Duodenal mucosa (tissue), 2 donors: Measurements from ENCODE around the gene THBD.

Experiments used
- H3K27ac ChIP-seq: one replicate; pipeline ENCODE4 v1.7.0; 2013; ENCODE audit warnings: low read depth, low read length
- H3K27me3 ChIP-seq, 2 donors: one replicate each; pipeline ENCODE4 v1.7.0; 2013; ENCODE audit warnings: low read length in 2 of 2, control low read depth in 1 of 2; ENCODE audit not compliant: insufficient read depth in 2 of 2, control insufficient read depth in 1 of 2
- H3K36me3 ChIP-seq, 2 donors: one replicate each; pipeline ENCODE4 v1.7.0; 2013; ENCODE audit warnings: low read length in 2 of 2, control low read depth in 1 of 2; ENCODE audit not compliant: insufficient read depth in 2 of 2, control insufficient read depth in 1 of 2
- H3K4me1 ChIP-seq, 2 donors: one replicate each; pipeline ENCODE4 v1.7.0; 2013; ENCODE audit warnings: low read length in 2 of 2, control low read depth in 1 of 2; ENCODE audit not compliant: insufficient read depth in 2 of 2, control insufficient read depth in 1 of 2
- H3K4me3 ChIP-seq, 2 donors: one replicate each; pipeline ENCODE4 v1.7.0; 2013; ENCODE audit warnings: low read length in 2 of 2, low read depth in 1 of 2
- H3K9ac ChIP-seq, 2 donors: one replicate each; pipeline ENCODE4 v1.7.0; 2013; ENCODE audit warnings: low read length in 2 of 2, low read depth in 1 of 2
- H3K9me3 ChIP-seq, 2 donors: one replicate each; pipeline ENCODE4 v1.7.0; 2013; ENCODE audit warnings: low read length in 2 of 2, control low read depth in 1 of 2; ENCODE audit not compliant: control insufficient read depth in 1 of 2

The THBD gene

GRCh38 chr20:23017516-23017915, 32.0 kb downstream of the THBD start:
- H3K9ac ChIP-seq: no peak overlapping the region
- no peaks in the 10 kb centered on the region for H3K36me3 ChIP-seq

GRCh38 chr20:23013429-23013828, 36.0 kb downstream of the THBD start:
- Histone ChIP-seq H3K27me3 (no peaks in the 10 kb centered on the region), H3K9ac (no peak overlapping the region), H3K27ac (no peak overlapping the region), H3K4me3 (no peak overlapping the region), H3K4me1 (no peaks in the 10 kb centered on the region), H3K9me3 (no peaks in the 10 kb centered on the region), H3K36me3 (no peaks in the 10 kb centered on the region)

More at GRCh38 chr20:23017516-23017915, 32.0 kb downstream of the THBD start:
- Histone ChIP-seq H3K27me3 (no peaks in the 10 kb centered on the region), H3K9me3 (no peaks in the 10 kb centered on the region), H3K4me1 (no peaks in the 10 kb centered on the region), H3K4me3 (no peak overlapping the region), H3K27ac (no peak overlapping the region)

- no peaks in the 10 kb centered on the region for H3K36me3 ChIP-seq
- H3K4me1 ChIP-seq: no peaks in the 10 kb centered on the region
- H3K27me3 ChIP-seq: no peaks in the 10 kb centered on the region
- no peak overlapping the region for H3K27ac ChIP-seq
- H3K4me3 ChIP-seq: no peak overlapping the region
- no peak overlapping the region for H3K9ac ChIP-seq
- no peaks in the 10 kb centered on the region for H3K9me3 ChIP-seq
These were observed 38.3 kb downstream of the THBD start for GRCh38 chr20:23011008-23011721.

GRCh38 chr20:23010096-23010495, 39.4 kb downstream of the THBD start:
- Histone ChIP-seq H3K27me3 (no peaks in the 10 kb centered on the region), H3K36me3 (no peaks in the 10 kb centered on the region), H3K9ac (no peak overlapping the region)

GRCh38 chr20:23009636-23010035, 39.8 kb downstream of the THBD start:
- H3K4me1 ChIP-seq: no peaks in the 10 kb centered on the region
- H3K9me3 ChIP-seq: no peaks in the 10 kb centered on the region
- H3K9ac ChIP-seq: no peak overlapping the region
- H3K27me3 ChIP-seq: no peaks in the 10 kb centered on the region
- no peak overlapping the region for H3K27ac ChIP-seq
- no peak overlapping the region for H3K4me3 ChIP-seq
- no peaks in the 10 kb centered on the region for H3K36me3 ChIP-seq

More at GRCh38 chr20:23010096-23010495, 39.4 kb downstream of the THBD start:
- H3K27ac ChIP-seq: no peak overlapping the region
- H3K4me3 ChIP-seq: no peak overlapping the region
- no peaks in the 10 kb centered on the region for H3K4me1 ChIP-seq
- H3K9me3 ChIP-seq: no peaks in the 10 kb centered on the region

DNA sequence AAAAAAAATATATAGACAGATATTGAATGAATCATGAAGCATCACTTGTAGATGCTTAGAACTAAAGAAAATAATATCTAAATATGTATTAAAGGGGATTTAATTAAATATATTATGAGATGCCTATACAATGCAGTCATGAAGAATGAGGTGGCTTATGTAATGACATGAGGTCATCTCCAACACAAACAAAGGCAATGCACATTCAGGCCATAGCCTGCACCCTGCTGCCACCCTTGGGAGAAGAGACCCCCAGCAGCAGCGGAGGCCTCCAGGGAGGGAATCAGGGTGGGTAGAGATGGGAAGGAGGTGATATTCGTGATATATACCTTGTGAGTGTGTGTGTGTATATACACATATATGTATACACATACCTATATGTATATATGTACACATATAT, 40.8 kb downstream of the THBD start:
- Histone ChIP-seq H3K36me3 (no peaks in the 10 kb centered on the region), H3K4me3 (no peak overlapping the region), H3K9ac (no peak overlapping the region), H3K4me1 (no peaks in the 10 kb centered on the region), H3K9me3 (no peaks in the 10 kb centered on the region), H3K27me3 (no peaks in the 10 kb centered on the region), H3K27ac (no peak overlapping the region)

DNA sequence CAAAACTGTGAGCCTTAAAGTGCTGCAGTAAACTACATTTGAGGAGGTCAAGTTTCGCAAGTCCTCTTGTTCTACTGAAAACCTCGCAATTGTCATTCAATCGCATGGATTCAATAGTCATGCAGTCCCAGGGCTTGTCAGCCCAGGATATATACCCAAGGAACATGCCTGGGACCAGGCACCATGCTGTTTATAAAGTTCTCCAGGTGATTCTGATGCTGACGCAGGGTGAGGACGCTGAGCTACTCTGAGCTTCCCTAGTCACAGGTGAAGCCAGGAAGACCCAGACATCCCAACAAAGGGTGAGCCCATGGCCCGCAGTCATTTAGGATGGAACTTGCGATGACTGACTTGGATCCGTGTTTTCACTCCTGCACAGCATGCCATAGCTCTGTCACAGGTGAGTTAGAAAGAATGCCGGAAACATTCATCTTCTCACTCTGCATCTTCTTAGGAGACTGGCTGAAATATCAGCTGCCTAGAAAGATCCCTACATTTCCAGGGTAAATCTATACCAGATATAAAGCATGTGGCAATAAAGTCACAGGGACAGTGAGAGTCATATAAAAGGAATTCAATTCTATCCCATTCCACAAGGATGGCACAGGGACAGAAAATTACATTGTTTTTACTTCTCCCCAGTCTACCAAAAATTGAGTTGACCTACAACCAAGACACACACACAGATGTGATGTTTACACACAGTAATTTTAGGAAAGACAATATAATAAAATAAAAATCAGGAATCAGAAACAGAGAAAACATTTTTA, 41.4 kb downstream of the THBD start:
- Histone ChIP-seq H3K9ac (no peak overlapping the region), H3K9me3 (no peaks in the 10 kb centered on the region), H3K36me3 (no peaks in the 10 kb centered on the region), H3K27me3 (no peaks in the 10 kb centered on the region), H3K4me1 (no peaks in the 10 kb centered on the region), H3K27ac (no peak overlapping the region), H3K4me3 (no peak overlapping the region)

DNA sequence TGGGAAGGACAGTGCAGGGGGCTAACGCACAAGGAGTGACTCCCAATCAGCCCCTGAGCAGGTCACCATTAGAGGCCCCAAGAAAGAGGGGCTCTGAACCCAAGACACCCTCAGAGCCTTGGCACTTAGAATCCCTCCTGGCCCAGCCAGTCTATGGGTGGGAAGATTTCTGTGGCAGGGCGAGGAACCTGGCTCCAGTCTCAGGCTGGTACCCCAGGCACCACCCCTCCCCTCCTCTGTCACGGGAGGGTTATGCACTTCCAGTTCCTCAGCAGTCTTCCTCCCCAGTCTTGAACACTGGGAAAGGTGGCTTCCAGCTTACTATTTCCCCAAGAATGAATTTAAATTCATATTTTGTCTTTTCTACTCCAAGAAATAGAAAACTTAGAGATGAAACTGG, 42.0 kb downstream of the THBD start:
- no peaks in the 10 kb centered on the region for H3K4me1 ChIP-seq

DNA sequence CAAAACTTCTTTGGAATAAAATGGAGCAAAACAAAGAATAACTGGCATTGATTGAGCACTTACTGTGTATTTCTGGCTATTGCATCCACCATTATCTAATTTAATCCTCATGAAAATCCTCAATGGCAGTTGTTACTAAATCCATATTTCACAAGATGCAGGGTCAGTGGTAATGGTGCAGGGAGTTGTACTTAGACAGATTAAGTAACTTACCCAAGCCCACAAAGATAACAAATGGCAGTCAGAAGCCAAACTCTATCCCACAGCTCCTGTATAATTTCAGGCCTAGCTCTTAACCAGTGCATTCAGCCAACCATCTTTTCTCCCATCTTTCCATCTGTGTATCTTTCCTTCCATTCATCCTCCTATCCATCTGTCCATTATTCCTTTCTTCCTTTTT, 43.7 kb downstream of the THBD start:
- Histone ChIP-seq H3K4me3 (no peak overlapping the region), H3K9me3 (no peaks in the 10 kb centered on the region), H3K9ac (no peak overlapping the region), H3K27ac (no peak overlapping the region), H3K4me1 (no peaks in the 10 kb centered on the region), H3K36me3 (no peaks in the 10 kb centered on the region), H3K27me3 (no peaks in the 10 kb centered on the region)

More for the DNA sequence above, 42.0 kb downstream of the THBD start:
- no peak overlapping the region for H3K4me3 ChIP-seq
- H3K27me3 ChIP-seq: no peaks in the 10 kb centered on the region
- H3K27ac ChIP-seq: no peak overlapping the region
- H3K36me3 ChIP-seq: no peaks in the 10 kb centered on the region
- no peak overlapping the region for H3K9ac ChIP-seq
- no peaks in the 10 kb centered on the region for H3K9me3 ChIP-seq

- no peaks in the 10 kb centered on the region for H3K9me3 ChIP-seq
- H3K27me3 ChIP-seq: no peaks in the 10 kb centered on the region
- no peaks in the 10 kb centered on the region for H3K36me3 ChIP-seq
- H3K9ac ChIP-seq: no peak overlapping the region
- H3K4me3 ChIP-seq: no peak overlapping the region
- no peak overlapping the region for H3K27ac ChIP-seq
- no peaks in the 10 kb centered on the region for H3K4me1 ChIP-seq
These were observed 45.5 kb downstream of the THBD start for GRCh38 chr20:23003881-23004460.
